BLaER1 (cell line): ENCODE measurements around the gene ZDHHC8.
A peak's percentile ranks its signal among the peaks of the same experiment; 100 is the strongest.

ENCODE experiments used
- H3K27ac ChIP-seq: shearing (Covaris generic); formaldehyde crosslinking; 2 replicates; pipeline ENCODE4 v1.8.1; 2022
- H3K27me3 ChIP-seq: shearing (Covaris generic); formaldehyde crosslinking; 2 replicates; pipeline ENCODE4 v1.8.1; 2022
- H3K36me3 ChIP-seq: shearing (Covaris generic); formaldehyde crosslinking; 2 replicates; pipeline ENCODE4 v1.8.1; 2022
- H3K4me1 ChIP-seq: shearing (Covaris generic); formaldehyde crosslinking; 2 replicates; pipeline ENCODE4 v1.8.1; 2022
- H3K4me2 ChIP-seq: shearing (Covaris generic); formaldehyde crosslinking; 2 replicates; pipeline ENCODE4 v1.8.1; 2022
- H3K4me3 ChIP-seq: shearing (Covaris generic); formaldehyde crosslinking; 2 replicates; pipeline ENCODE4 v1.8.1; 2022
- H3K9ac ChIP-seq: shearing (Covaris generic); formaldehyde crosslinking; 2 replicates; pipeline ENCODE4 v1.8.1; 2022
- H3K9me3 ChIP-seq: shearing (Covaris generic); formaldehyde crosslinking; 2 replicates; pipeline ENCODE4 v1.8.1; 2022
- H4K20me1 ChIP-seq: shearing (Covaris generic); formaldehyde crosslinking; 2 replicates; pipeline ENCODE4 v1.8.1; 2022
- Cebpa-rat ChIP-seq: shearing (Covaris generic); IDR thresholded peaks from 2 replicates; pipeline ENCODE4 v1.8.1; 2022

Gene ZDHHC8

DNA sequence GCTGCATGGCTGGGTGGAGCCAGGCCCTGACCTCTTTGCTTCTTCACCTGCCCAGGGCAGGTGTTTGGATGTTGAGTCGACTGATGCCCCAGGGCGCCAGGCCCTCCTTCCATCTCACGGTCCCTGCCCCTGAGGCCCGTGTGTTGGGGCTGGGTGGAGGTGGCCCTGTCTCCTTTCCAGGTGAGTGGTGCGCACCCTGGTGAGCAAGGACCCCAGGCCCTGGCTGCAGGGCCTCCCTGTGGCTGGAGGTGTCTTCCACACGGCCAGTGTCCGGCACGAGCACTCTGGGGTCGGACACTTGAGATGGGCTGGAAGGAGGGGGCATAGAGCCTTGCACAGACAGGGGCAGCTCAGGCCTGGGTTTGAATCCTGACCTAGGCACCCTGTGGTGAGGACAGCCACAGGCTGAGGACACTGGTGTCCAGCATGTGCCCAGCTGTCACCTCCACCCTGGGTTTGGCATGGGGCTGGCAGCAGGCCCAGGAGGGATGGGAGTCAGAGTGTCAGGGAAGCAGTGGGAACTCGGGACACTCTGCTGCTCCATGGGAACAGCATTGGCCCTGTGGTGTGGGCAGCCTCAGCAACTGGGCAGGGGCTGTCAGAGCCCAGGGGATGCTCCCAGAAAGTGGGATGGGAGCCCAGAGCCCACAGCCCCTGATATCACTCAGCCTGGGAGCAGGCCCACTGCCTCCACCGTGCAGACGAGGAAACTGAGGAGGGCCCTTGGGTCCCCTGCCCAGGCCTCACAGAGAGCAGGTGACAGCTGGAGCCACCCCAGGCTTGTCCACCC lies 56.4 kb downstream of the ZDHHC8 start:
- no peak for TF ChIP-seq Cebpa-rat
- H3K4me3 ChIP-seq, result no peak overlapping the region
- H3K27me3 ChIP-seq, result no peaks in the 10 kb centered on the region
- H4K20me1 ChIP-seq, result no peaks in the 10 kb centered on the region
- peaks cover 68% of the 10 kb centered on the region for H3K4me1 ChIP-seq
- no peaks in the 10 kb centered on the region for H3K9me3 ChIP-seq
- H3K9ac ChIP-seq, result no peak overlapping the region; the same call in 1 of the 2 replicates
- H3K36me3 ChIP-seq, result no peaks in the 10 kb centered on the region
- peak overlapping the region; percentile 54 for H3K4me2 ChIP-seq
- peak overlapping the region; percentile 57 for H3K27ac ChIP-seq

DNA sequence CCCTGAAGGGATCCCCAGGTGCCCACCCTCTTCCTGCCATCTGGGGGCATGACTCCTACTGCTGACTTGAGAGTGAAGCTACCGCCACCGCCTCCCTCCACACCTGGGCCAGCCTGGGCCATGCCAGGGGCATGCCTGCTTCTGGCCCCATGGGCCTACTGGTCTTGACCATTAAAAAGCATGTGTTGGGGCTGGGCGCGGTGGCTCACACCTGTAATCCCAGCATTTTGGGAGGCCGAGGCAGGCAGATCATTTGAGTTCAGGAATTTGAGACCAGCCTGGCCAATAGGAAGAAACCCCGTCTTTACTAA lies 56.9 kb downstream of the ZDHHC8 start:
- no peaks in the 10 kb centered on the region for H3K9me3 ChIP-seq
- H3K36me3 ChIP-seq, result no peaks in the 10 kb centered on the region
- peak overlapping the region; percentile 57 for H3K27ac ChIP-seq
- no peaks in the 10 kb centered on the region for H4K20me1 ChIP-seq
- no peaks in the 10 kb centered on the region for H3K27me3 ChIP-seq
- TF ChIP-seq Cebpa-rat, result no peak
- no peak overlapping the region for H3K4me3 ChIP-seq
- H3K4me1 ChIP-seq, result peaks cover 67% of the 10 kb centered on the region
- no peak overlapping the region; the same call in 1 of the 2 replicates for H3K9ac ChIP-seq
- peak overlapping the region; percentile 54 for H3K4me2 ChIP-seq

DNA sequence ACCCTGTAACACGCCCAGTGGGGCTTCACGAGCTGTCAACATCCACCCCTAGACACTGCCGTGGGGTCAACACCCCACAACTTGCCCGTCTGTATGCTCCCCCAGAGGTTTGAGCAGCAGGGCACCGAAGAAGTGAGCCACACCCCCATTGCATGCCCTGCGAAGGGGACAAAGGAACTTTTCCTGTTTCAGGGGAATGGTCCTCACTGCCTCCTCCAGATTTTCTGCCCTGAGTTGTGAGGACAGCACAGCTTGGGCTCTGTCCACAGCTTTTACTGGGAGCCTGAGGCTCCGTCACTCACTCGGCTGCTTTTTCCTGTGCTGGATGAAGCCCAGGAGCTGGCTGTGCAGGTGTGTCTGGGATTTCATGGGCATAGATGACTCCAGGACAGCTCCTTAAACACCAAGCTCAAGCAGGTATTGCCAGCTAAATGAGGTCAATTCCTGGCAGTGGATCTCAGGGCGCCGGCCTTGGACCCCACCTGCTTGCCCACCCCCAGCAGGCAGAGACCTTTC lies 59.5 kb downstream of the ZDHHC8 start:
- H3K27ac ChIP-seq, result peak overlapping the region; percentile 26; the same call in 1 of the 2 replicates
- H3K36me3 ChIP-seq, result no peaks in the 10 kb centered on the region
- H3K4me2 ChIP-seq, result peak overlapping the region; percentile 40; the same call in 1 of the 2 replicates
- no peak for TF ChIP-seq Cebpa-rat
- no peaks in the 10 kb centered on the region for H4K20me1 ChIP-seq
- H3K4me3 ChIP-seq, result no peak overlapping the region
- H3K9ac ChIP-seq, result no peak overlapping the region
- H3K27me3 ChIP-seq, result no peaks in the 10 kb centered on the region
- peaks cover 87% of the 10 kb centered on the region for H3K4me1 ChIP-seq
- no peaks in the 10 kb centered on the region for H3K9me3 ChIP-seq

DNA sequence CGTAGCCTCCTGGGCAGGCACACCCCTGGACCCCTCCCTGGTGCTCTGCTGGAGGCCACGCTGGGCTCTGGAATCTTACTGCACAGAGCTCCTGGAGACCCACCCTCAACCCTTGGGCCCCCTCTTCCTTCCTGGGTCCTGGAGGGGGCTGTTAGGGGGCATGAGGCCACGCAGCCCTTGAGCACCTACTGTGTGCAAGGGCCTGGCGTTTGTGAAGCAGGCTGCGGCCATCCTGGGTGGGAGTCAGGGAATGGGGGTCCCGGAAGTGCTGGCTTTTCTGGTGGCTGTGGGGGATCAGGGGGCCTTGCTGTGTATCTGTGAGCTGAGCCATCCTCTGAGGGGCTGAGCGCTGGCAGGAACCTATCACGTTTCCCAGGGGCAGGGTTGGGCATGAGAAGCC lies 60.2 kb downstream of the ZDHHC8 start:
- no peak overlapping the region for H3K4me2 ChIP-seq
- H3K27ac ChIP-seq, result peak overlapping the region; percentile 42; the same call in 1 of the 2 replicates
- no peaks in the 10 kb centered on the region for H3K36me3 ChIP-seq
- H3K4me1 ChIP-seq, result peaks cover 87% of the 10 kb centered on the region
- no peak overlapping the region for H3K4me3 ChIP-seq
- H3K27me3 ChIP-seq, result no peaks in the 10 kb centered on the region
- no peaks in the 10 kb centered on the region for H3K9me3 ChIP-seq
- H3K9ac ChIP-seq, result 0 out of 2 replicates have a peak overlapping the region, but pooled peaks have one; percentile 45
- TF ChIP-seq Cebpa-rat, result no peak
- H4K20me1 ChIP-seq, result no peaks in the 10 kb centered on the region

DNA sequence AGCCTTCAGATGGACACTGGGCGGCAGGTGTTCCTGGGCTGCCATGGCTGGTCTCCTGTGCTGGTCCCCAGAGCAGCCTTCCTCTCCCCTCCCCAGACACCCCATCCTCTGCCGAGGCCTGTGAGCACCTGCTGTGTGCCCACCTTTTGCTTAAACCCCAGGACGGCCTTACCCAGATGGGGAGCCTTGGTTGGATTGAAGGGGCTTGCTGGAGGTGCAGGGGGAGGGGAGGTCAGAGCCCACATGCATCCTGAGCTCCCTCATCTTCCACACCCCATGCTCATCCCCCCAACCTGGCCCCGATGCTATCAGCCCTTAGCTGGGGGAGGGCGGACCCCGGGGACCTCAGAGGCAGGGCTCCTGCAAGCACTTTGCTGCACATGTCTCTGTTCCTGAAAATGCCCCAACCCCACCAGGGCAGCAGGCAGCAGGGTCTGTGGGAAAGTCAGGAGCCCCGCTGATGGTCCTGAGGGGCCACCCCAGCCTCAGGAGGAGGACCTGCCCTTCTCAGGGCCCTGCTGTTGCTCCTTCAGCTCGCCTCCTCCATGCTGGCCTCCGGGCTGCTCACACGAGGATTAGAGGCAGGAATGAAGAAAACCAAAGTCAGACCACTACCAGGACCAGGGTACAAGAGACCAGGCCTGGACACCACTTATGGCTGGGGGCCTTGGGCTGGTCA lies 60.8 kb downstream of the ZDHHC8 start:
- H4K20me1 ChIP-seq, result no peaks in the 10 kb centered on the region
- H3K9ac ChIP-seq, result peak overlapping the region; percentile 45; the same call in 1 of the 2 replicates
- H3K36me3 ChIP-seq, result no peaks in the 10 kb centered on the region
- H3K4me1 ChIP-seq, result peaks cover 82% of the 10 kb centered on the region
- H3K4me2 ChIP-seq, result peak overlapping the region; percentile 34
- H3K27ac ChIP-seq, result peak overlapping the region; percentile 42
- H3K4me3 ChIP-seq, result no peak overlapping the region
- no peaks in the 10 kb centered on the region for H3K27me3 ChIP-seq
- TF ChIP-seq Cebpa-rat, result no peak
- H3K9me3 ChIP-seq, result no peaks in the 10 kb centered on the region

DNA sequence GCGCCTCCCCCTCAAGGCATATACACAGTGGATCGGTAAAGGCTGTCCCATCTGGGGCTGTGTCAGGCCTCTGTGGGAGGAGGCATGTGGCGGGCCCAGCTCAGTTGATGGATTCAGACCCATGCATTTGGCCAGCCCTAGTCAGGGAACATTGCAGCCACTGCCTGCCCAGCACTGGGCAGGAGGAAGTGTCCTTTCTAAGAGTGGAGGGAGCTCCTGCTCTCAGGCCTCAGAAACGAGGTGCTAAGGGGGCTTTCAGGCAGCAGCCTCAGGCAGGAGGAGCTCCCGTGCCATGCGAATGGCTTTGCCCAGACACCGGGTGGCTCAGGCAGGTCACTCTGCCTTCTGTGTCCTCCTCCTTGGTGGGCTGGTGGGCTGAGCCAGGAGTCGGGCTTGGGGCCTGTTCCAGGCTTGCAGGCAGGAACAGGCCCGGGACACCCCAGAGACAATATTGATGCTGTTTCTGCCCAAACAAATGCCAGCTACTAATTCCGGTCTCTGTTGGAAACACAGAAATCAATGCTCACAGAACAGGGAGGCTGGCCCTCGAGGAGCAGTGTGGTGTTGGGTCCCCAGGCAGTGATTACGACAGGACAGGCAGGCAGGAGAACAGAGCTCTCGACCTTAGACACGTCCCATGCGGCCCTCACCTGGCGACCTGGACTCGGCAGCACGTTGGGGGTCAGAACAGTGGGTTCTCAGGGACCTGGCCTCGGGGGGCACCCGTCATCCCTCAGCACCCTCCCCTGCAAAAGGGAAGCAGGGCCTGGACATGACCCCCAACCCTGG lies 61.6 kb downstream of the ZDHHC8 start:
- no peak for TF ChIP-seq Cebpa-rat
- H3K4me2 ChIP-seq, result peak overlapping the region; percentile 34; the same call in 1 of the 2 replicates
- H3K4me3 ChIP-seq, result no peak overlapping the region
- no peaks in the 10 kb centered on the region for H4K20me1 ChIP-seq
- no peaks in the 10 kb centered on the region for H3K36me3 ChIP-seq
- H3K9me3 ChIP-seq, result no peaks in the 10 kb centered on the region
- no peaks in the 10 kb centered on the region for H3K27me3 ChIP-seq
- peak overlapping the region; percentile 42 for H3K27ac ChIP-seq
- peaks cover 75% of the 10 kb centered on the region for H3K4me1 ChIP-seq
- peak overlapping the region; percentile 45; the same call in 1 of the 2 replicates for H3K9ac ChIP-seq

DNA sequence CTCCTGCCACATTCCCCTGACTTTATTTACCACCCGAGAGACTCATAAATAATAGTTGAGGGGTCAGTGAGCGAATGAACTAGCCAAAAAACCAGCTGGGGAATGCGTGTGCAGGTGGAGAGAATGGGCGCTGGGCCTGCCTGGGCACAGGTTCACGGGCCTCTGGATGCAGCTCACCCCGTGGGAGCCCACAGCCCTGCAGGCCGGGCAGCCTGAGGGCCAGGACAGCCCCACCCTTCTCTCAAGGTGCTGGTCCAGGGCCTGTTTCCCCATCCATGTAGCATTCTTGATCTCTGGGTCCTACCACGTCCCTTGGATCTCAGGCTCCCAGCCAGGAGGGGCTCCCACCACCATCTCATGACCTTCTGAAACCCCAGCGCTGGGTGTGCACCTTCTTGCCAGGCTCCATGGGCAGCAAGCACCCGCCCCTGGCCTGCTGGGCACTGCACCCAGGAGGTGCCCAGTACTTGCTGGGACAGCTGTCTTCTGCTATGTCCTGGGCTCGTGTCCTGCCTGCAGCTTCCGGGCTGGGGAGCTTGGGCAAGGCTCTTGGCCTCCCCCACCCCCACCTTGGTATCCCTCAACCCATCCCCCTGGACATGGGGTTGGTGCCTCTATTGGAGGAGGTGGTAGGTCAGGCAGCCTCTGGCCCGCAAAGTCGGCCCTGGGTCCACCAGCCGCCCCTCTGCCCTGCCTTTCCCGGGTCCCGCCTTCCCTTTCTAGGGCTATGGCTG lies 62.3 kb downstream of the ZDHHC8 start:
- no peaks in the 10 kb centered on the region for H3K36me3 ChIP-seq
- TF ChIP-seq Cebpa-rat, result no peak

DNA sequence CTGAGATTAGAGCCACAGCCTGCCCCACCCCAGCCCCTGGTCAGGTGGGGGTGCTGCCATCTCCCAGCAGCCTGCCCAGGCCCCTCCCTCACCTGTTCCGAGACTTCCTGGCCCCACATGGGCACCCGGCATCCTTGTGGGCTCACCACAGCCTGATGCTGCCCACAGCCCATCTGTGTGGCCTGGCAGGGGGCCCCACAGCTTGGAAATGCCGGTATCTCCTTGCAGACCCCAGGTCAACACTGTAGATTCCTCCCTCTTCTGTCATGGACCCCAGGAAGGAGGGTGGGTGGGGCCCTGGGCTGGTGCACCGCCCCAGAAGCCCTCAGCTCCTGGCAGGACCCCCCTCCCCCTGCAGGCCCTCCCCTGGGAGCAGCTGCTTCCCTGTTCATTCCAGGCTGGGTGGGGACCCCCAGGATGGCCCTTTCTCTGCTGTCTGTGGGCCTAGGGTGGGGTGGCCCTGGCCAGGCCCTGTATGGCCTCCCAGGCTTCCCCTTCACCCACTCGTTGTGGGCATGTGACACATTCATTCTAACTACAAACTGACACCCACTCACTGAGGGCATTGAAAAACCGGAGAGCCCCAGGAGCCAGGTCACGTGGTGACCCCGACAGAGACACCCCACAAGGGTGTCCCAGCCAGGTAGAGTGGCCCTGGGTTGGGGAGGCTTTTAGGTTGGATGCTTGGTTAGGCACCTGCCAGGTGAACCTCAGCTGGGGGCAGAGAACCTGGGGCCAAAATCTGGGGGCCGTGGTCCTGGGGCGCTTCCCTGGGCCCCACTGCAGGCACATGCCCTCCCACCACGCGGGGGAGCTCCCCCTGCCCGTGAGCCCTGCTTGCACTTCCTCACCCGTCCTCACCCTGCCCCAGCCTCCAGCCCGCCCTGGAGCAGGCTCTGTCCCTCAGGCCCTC lies 63.3 kb downstream of the ZDHHC8 start:
- Histone ChIP-seq H3K27me3 (no peaks in the 10 kb centered on the region), H3K4me2 (peak overlapping the region; percentile 69), H3K4me1 (peaks cover 65% of the 10 kb centered on the region), H3K27ac (peak overlapping the region; percentile 69), H3K9me3 (no peaks in the 10 kb centered on the region), H3K9ac (peak overlapping the region; percentile 45; the same call in 1 of the 2 replicates), H3K4me3 (no peak overlapping the region), H4K20me1 (no peaks in the 10 kb centered on the region), H3K36me3 (no peaks in the 10 kb centered on the region)
- TF ChIP-seq Cebpa-rat, result no peak

More for the DNA sequence above, 62.3 kb downstream of the ZDHHC8 start:
- H4K20me1 ChIP-seq, result no peaks in the 10 kb centered on the region
- H3K4me2 ChIP-seq, result peak overlapping the region; percentile 69
- no peaks in the 10 kb centered on the region for H3K27me3 ChIP-seq
- H3K9ac ChIP-seq, result no peak overlapping the region
- H3K4me3 ChIP-seq, result no peak overlapping the region
- peaks cover 67% of the 10 kb centered on the region for H3K4me1 ChIP-seq
- H3K9me3 ChIP-seq, result no peaks in the 10 kb centered on the region
- H3K27ac ChIP-seq, result peak overlapping the region; percentile 69
